ENCODE results near the gene MRPL46. TPM values are rescaled to one million over a fixed set of nuclear protein-coding genes. Genes with fewer than 3 reads are reported as not detected.

Gene MRPL46
- total and polyA plus RNA-seq, 4 donors: 12.1 to 28.7 (median 21.1) TPM

DNA sequence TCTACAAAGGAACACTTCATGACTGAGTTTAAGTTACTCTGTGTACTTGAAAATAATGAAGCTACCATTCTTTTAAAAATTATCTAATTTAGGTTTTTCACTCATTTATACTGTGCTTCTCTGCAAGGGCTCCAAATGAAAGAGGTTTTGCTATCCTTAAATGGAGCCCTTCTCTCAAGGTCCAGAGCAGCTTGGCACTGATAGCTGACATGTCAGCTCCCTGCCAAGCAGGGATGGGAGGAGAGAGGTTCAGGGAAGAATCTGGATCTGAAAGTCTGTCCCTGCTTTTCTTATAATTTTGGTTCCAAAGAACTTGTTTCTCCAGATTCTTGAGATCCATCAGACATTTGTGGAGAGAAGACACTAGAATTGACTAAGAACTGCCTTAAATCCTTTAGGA, 39.4 kb upstream of the MRPL46 start:
- Histone ChIP-seq H3K36me3 (ENCODE audit: control insufficient read depth in 4 of 4, insufficient read depth in 4 of 4, low read length in 4 of 4) (peaks cover 11 to 34% (median 14%) of the 10 kb centered on the region in 4 donors), H3K9ac (ENCODE audit: insufficient read depth in 1 of 2, low read length in 2 of 2) (no peak overlapping the region), H3K9me3 (ENCODE audit: control insufficient read depth in 4 of 4, insufficient read depth in 3 of 4, low read length in 3 of 4) (no peaks in the 10 kb centered on the region), H3K27me3 (ENCODE audit: control insufficient read depth in 3 of 3, insufficient read depth in 3 of 3, low read length in 2 of 3) (no peaks in the 10 kb centered on the region), H3K4me3 (no peak overlapping the region), H3K4me1 (ENCODE audit: control insufficient read depth in 5 of 5, insufficient read depth in 5 of 5, low read length in 5 of 5) (no peaks in the 10 kb centered on the region), H3K27ac (ENCODE audit: low read depth in 1 of 2, low read length in 1 of 2) (no peak overlapping the region)
- peak in 1 of 3 donors; percentile 2 for DNase-seq
- TF ChIP-seq, protein P1, sequence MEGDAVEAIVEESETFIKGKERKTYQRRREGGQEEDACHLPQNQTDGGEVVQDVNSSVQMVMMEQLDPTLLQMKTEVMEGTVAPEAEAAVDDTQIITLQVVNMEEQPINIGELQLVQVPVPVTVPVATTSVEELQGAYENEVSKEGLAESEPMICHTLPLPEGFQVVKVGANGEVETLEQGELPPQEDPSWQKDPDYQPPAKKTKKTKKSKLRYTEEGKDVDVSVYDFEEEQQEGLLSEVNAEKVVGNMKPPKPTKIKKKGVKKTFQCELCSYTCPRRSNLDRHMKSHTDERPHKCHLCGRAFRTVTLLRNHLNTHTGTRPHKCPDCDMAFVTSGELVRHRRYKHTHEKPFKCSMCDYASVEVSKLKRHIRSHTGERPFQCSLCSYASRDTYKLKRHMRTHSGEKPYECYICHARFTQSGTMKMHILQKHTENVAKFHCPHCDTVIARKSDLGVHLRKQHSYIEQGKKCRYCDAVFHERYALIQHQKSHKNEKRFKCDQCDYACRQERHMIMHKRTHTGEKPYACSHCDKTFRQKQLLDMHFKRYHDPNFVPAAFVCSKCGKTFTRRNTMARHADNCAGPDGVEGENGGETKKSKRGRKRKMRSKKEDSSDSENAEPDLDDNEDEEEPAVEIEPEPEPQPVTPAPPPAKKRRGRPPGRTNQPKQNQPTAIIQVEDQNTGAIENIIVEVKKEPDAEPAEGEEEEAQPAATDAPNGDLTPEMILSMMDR (IDR thresholded peaks at IDR 0.05; ENCODE audit: control extremely low read depth, extremely low read depth): no peak
- no peak for ATAC-seq (ENCODE audit: insufficient read depth, low FRiP score)

DNA sequence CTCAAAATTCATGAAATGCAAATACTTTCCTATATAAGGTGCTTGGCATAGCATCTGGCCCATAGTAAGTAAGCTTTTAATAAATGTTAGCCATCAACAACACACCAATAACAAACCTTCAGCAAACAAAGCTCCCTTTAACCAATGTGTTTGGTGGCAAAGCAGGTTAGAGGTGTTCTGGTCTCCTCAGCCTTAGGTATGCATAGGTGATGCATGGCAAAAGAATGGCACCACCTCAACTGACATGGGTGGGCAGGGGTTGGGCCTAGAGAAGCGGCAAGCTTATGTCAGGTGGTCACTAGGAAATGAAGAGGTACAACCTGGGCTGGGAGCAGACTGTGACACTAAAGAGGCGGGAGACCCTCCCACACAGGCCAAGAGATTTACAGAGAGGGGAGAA, 38.5 kb upstream of the MRPL46 start:
- Histone ChIP-seq H3K9ac (ENCODE audit: insufficient read depth in 1 of 2, low read length in 2 of 2) (no peak overlapping the region), H3K9me3 (ENCODE audit: control insufficient read depth in 4 of 4, insufficient read depth in 3 of 4, low read length in 3 of 4) (no peaks in the 10 kb centered on the region), H3K27ac (ENCODE audit: low read depth in 1 of 2, low read length in 1 of 2) (no peak overlapping the region), H3K27me3 (ENCODE audit: control insufficient read depth in 3 of 3, insufficient read depth in 3 of 3, low read length in 2 of 3) (no peaks in the 10 kb centered on the region), H3K36me3 (ENCODE audit: control insufficient read depth in 4 of 4, insufficient read depth in 4 of 4, low read length in 4 of 4) (peaks cover 6 to 26% (median 12%) of the 10 kb centered on the region in 4 donors), H3K4me3 (no peak overlapping the region), H3K4me1 (ENCODE audit: control insufficient read depth in 5 of 5, insufficient read depth in 5 of 5, low read length in 5 of 5) (no peaks in the 10 kb centered on the region)
- DNase-seq: no peak
- no peak for ATAC-seq (ENCODE audit: insufficient read depth, low FRiP score)
- WGBS, 2 donors: 96 to 100% methylated on average over 2 of the region's 2 CpGs
- TF ChIP-seq, protein P1 (IDR thresholded peaks at IDR 0.05; ENCODE audit: control extremely low read depth, extremely low read depth): no peak

- DNase-seq: no peak
- H3K27me3 ChIP-seq (ENCODE audit: control insufficient read depth in 3 of 3, insufficient read depth in 3 of 3, low read length in 2 of 3): no peaks in the 10 kb centered on the region
- H3K27ac ChIP-seq (ENCODE audit: low read depth in 1 of 2, low read length in 1 of 2): no peak overlapping the region
- WGBS, 2 donors: 80 to 86% methylated on average over 1 of the region's 1 CpG
- H3K9me3 ChIP-seq (ENCODE audit: control insufficient read depth in 4 of 4, insufficient read depth in 3 of 4, low read length in 3 of 4): no peaks in the 10 kb centered on the region
- TF ChIP-seq, protein P1 (IDR thresholded peaks at IDR 0.05; ENCODE audit: control extremely low read depth, extremely low read depth): no peak
- peaks cover under 1 to 17% (median 6%) of the 10 kb centered on the region in 4 donors for H3K36me3 ChIP-seq (ENCODE audit: control insufficient read depth in 4 of 4, insufficient read depth in 4 of 4, low read length in 4 of 4)
- no peaks in the 10 kb centered on the region for H3K4me1 ChIP-seq (ENCODE audit: control insufficient read depth in 5 of 5, insufficient read depth in 5 of 5, low read length in 5 of 5)
- no peak overlapping the region for H3K4me3 ChIP-seq
- no peak for ATAC-seq (ENCODE audit: insufficient read depth, low FRiP score)
- no peak overlapping the region for H3K9ac ChIP-seq (ENCODE audit: insufficient read depth in 1 of 2, low read length in 2 of 2)
These were observed 37.3 kb upstream of the MRPL46 start for GRCh38 chr15:88504445-88504844.

DNA sequence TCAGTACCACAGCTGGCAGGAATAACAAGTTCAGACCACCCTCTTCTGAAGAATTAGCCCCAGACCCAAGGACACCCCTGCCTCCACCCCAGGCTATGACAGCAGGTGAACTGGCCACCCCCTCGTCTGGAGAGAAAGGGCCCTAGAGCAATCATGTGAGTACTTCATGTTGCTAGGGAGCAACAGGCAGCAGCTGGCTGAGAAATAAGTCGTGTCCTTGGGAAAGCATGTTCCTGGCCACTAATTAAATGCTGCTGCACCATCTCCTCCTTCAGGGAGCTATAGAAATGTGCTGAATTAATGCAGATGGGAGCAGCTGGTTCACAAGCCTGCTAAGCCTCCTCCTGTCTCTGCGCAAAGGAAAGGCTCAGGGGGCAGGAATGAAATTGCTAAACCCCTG, 31.8 kb upstream of the MRPL46 start:
- Histone ChIP-seq H3K9ac (ENCODE audit: insufficient read depth in 1 of 2, low read length in 2 of 2) (no peak overlapping the region), H3K27me3 (ENCODE audit: control insufficient read depth in 3 of 3, insufficient read depth in 3 of 3, low read length in 2 of 3) (no peaks in the 10 kb centered on the region), H3K9me3 (ENCODE audit: control insufficient read depth in 4 of 4, insufficient read depth in 3 of 4, low read length in 3 of 4) (no peaks in the 10 kb centered on the region), H3K4me3 (no peak overlapping the region), H3K36me3 (ENCODE audit: control insufficient read depth in 4 of 4, insufficient read depth in 4 of 4, low read length in 4 of 4) (peaks cover 0 to 6% (median 1%) of the 10 kb centered on the region in 4 donors), H3K27ac (ENCODE audit: low read depth in 1 of 2, low read length in 1 of 2) (no peak overlapping the region), H3K4me1 (ENCODE audit: control insufficient read depth in 5 of 5, insufficient read depth in 5 of 5, low read length in 5 of 5) (no peaks in the 10 kb centered on the region)
- ATAC-seq (ENCODE audit: insufficient read depth, low FRiP score): no peak
- DNase-seq: no peak
- TF ChIP-seq, protein P1 (IDR thresholded peaks at IDR 0.05; ENCODE audit: control extremely low read depth, extremely low read depth): no peak
- whole genome bisulfite sequencing, 2 donors: 83 to 93% methylated on average over 3 of the region's 3 CpGs
